Left ventricle myocardium inferior (tissue), 1 donor: Measurements from ENCODE around the gene STRN. TPM values are rescaled to one million over a fixed set of nuclear protein-coding genes. Genes with fewer than 3 reads are reported as not detected.
"Not testable (repeated sequence)": the region's sequence is repeated elsewhere in the genome, so short reads cannot be mapped to it uniquely, and the experiment has no call there.

ENCODE experiments used
- DNase-seq: peaks from one replicate; pipeline ENCODE4 v3.0.0-alpha.2; 2020
- H3K27ac ChIP-seq: fragments of 200-600 bp; replicated peaks from 2 replicates; pipeline ENCODE4 v1.8.0; 2021
- H3K27me3 ChIP-seq: fragments of 200-600 bp; 2 replicates; pipeline ENCODE4 v1.8.0; 2021; ENCODE audit warnings: low read depth
- H3K36me3 ChIP-seq: fragments of 200-600 bp; 2 replicates; pipeline ENCODE4 v1.8.0; 2021
- H3K4me1 ChIP-seq: fragments of 200-600 bp; 2 replicates; pipeline ENCODE4 v1.8.0; 2021
- H3K4me3 ChIP-seq: fragments of 200-600 bp; 2 replicates; pipeline ENCODE4 v1.8.0; 2021; ENCODE audit warnings: mild to moderate bottlenecking, moderate library complexity
- H3K9me3 ChIP-seq: fragments of 200-600 bp; replicated peaks from 2 replicates; pipeline ENCODE4 v1.8.0; 2021
- intact Hi-C: fragments of 100-400 bp; cut with micrococcal nuclease; formaldehyde crosslinking; loops from one replicate; pipeline ENCODE4 v1.11.0; 2022
- total RNA-seq: library from RNA; stranded (reverse); fragmentation: NEBNext Ultra II Directional; extraction: Animal tissue kit (Norgen Biotek cat#: 25700); gene quantifications from one replicate; pipeline ENCODE4 v1.2.1, GENCODE V29; 2021
- TF ChIP-seq, protein P1 (sequence below): fragments of 200-600 bp; IDR thresholded peaks from 2 replicates; pipeline ENCODE4 v1.8.0; 2021; ENCODE audit warnings: antibody characterized with exemption, mild to moderate bottlenecking, borderline replicate concordance
- donor health status: DM: no; HTN: yes; CAD: no; lungs with severe emphysema.

Gene STRN
- total RNA-seq, 1 donor from 2014 or later = 55.2 TPM

DNA sequence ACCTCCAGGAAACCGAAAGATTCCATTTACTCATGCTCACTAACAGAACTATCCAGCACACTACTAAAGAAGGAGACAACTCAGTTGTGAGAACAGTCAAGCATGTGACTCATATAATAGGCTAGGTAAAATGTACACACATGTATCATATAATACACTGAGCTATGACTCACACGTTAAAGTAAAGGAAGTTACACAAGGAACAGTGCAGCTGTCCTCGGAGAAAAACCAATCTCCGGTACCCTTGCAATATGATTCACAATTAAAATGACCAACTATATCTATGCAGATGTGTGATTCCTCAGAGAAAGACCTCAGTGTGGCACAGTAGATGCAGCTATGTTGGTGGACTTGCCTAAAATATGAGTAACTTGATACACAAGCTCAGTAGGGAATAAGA is 76.5 kb downstream of the STRN start:
- no peak overlapping the region for H3K4me3 ChIP-seq
- H3K27me3 ChIP-seq = no peaks in the 10 kb centered on the region
- no peaks in the 10 kb centered on the region for H3K9me3 ChIP-seq
- H3K36me3 ChIP-seq = peaks cover 67% of the 10 kb centered on the region
- no peaks in the 10 kb centered on the region for H3K4me1 ChIP-seq
- intact Hi-C loops = no loop called here
- DNase-seq = no peak
- TF ChIP-seq, protein P1, sequence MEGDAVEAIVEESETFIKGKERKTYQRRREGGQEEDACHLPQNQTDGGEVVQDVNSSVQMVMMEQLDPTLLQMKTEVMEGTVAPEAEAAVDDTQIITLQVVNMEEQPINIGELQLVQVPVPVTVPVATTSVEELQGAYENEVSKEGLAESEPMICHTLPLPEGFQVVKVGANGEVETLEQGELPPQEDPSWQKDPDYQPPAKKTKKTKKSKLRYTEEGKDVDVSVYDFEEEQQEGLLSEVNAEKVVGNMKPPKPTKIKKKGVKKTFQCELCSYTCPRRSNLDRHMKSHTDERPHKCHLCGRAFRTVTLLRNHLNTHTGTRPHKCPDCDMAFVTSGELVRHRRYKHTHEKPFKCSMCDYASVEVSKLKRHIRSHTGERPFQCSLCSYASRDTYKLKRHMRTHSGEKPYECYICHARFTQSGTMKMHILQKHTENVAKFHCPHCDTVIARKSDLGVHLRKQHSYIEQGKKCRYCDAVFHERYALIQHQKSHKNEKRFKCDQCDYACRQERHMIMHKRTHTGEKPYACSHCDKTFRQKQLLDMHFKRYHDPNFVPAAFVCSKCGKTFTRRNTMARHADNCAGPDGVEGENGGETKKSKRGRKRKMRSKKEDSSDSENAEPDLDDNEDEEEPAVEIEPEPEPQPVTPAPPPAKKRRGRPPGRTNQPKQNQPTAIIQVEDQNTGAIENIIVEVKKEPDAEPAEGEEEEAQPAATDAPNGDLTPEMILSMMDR = no peak
- H3K27ac ChIP-seq = no peak overlapping the region

DNA sequence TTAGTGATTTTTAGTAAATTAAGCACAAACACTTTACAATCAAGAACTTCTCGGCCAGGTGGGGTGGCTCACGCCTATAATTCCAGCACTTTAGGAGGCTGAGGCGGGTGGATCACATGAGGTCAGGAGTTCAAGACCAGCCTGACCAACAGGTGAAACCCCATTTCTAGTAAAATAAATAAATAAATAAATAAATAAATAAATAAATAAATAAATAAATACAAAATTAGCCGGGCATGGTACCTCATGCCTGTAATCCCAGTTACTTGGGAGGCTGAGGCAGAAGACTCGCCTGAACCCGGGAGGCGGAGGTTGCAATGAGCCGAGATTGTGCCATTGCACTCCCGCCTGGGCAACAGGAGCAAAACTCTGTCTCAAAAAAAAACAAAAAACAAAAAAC is 79.2 kb downstream of the STRN start:
- H3K27me3 ChIP-seq, H3K9me3 ChIP-seq, H3K4me3 ChIP-seq, intact Hi-C loops, H3K4me1 ChIP-seq, DNase-seq, H3K27ac ChIP-seq: not testable (repeated sequence)
- H3K36me3 ChIP-seq = peaks cover 68% of the 10 kb centered on the region

DNA sequence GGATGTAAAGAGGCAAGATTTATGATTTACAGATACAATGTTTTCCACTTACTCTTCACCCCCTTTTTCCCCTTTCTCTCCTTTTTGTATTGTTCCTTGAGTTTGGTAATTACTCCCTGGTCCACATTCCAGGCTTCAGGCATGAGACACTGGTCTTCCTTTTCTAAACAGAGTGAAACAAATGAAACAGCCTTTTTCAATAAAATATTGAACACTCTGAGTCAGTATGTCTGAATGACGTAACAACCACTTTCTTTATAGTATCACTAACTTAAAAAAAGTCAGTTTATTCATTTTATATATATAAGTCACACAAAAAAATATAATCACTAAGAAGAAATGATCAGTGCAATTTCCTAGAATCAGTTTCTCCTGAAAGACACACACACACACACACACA is 79.7 kb downstream of the STRN start:
- DNase-seq = no peak
- Histone ChIP-seq H3K36me3 (peaks cover 68% of the 10 kb centered on the region), H3K27me3 (no peaks in the 10 kb centered on the region), H3K9me3 (no peaks in the 10 kb centered on the region), H3K4me3 (no peak overlapping the region), H3K4me1 (no peaks in the 10 kb centered on the region), H3K27ac (no peak overlapping the region)
- intact Hi-C loops = no loop called here
- TF ChIP-seq, protein P1 = no peak

DNA sequence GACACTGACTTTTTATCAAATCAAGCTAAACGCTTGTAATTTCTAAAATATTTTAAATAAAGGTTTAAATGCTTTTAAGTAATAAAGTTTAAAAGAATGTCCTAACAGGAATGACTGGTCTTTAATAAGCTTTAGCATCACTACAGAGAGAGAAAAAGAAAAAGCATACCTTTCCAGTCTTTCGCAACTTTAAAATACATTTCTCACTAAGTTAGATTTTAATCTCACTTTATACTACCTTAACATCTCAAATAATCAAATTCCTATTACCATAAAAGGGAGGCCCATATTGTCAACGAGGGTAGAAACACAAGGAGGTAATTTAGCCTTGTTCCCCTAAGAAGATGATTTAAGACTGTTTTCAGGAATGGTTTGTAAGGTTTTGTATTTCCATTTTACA is 80.7 kb downstream of the STRN start:
- H3K4me1 ChIP-seq = no peaks in the 10 kb centered on the region
- intact Hi-C loops = no loop called here
- no peaks in the 10 kb centered on the region for H3K9me3 ChIP-seq
- H3K27ac ChIP-seq = no peak overlapping the region
- H3K4me3 ChIP-seq = no peak overlapping the region
- no peaks in the 10 kb centered on the region for H3K27me3 ChIP-seq
- H3K36me3 ChIP-seq = peaks cover 68% of the 10 kb centered on the region
- no peak for DNase-seq
- TF ChIP-seq, protein P1 = no peak

DNA sequence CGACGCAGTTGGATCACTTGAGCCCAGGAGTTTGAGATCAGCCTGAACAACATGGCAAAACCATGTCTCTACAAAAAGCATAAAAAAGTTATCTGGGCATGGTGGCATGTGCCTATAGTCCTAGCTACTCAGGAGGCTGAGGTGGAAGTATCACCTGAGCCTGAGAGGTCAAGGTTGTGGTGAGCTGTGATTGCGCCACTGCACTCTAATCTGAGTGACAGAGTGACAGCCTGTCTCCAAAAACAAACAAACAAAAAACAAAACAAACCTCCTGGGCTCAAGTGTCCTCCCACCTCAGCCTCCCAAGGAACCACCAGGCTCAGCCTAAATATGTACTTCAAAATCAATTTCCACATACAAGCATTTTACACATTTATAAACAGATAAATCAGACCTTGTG is 83.8 kb downstream of the STRN start:
- Histone ChIP-seq H3K9me3 (no peaks in the 10 kb centered on the region), H3K4me1 (no peaks in the 10 kb centered on the region), H3K4me3 (no peak overlapping the region), H3K36me3 (peaks cover 82% of the 10 kb centered on the region), H3K27ac (no peak overlapping the region), H3K27me3 (no peaks in the 10 kb centered on the region)
- TF ChIP-seq, protein P1 = no peak
- intact Hi-C loops = no loop called here
- no peak for DNase-seq

DNA sequence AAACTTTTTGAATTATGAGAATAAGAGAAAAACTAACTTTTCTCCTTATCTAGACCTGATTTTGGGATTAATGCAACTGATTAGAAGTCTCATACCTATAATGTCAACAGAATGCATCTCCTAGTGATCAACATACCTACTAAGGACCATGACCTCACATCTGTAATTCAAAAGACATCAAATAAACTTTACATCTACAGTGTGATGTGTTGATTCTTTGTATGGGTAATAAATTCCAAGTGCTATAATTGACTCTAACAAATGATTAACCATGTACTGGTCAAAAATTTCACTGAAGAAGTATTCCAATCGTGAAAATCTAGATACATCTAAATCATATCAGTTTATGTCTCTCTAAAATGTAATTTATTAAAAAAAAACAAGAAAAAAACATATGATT is 84.5 kb downstream of the STRN start:
- H3K4me1 ChIP-seq = no peaks in the 10 kb centered on the region
- no peaks in the 10 kb centered on the region for H3K27me3 ChIP-seq
- TF ChIP-seq, protein P1 = no peak
- DNase-seq = no peak
- H3K4me3 ChIP-seq = no peak overlapping the region
- intact Hi-C loops = no loop called here
- peaks cover 89% of the 10 kb centered on the region for H3K36me3 ChIP-seq
- H3K27ac ChIP-seq = no peak overlapping the region
- no peaks in the 10 kb centered on the region for H3K9me3 ChIP-seq
